ENCODE measurements around the gene CDC5L.

GRCh38 chr6:44493132-44493531 is 105.6 kb downstream of the CDC5L start:
- TF ChIP-seq POLR2A (IDR thresholded peaks at IDR 0.05) = no peak
- TF ChIP-seq CTCF (IDR thresholded peaks at IDR 0.05) = no peak
